Psoas muscle (tissue), 8 donors: ENCODE results near the gene COPS7B. TPM values are rescaled to one million over a fixed set of nuclear protein-coding genes. Genes with fewer than 3 reads are reported as not detected.
A peak's percentile ranks its signal among the peaks of the same experiment; 100 is the strongest.
"Not testable (repeated sequence)": the region's sequence is repeated elsewhere in the genome, so short reads cannot be mapped to it uniquely, and the experiment has no call there.

Experiments used
- ATAC-seq, 4 donors: fragments of 200-7000 bp; cut with Tn5 transposase; one replicate each; pipeline ENCODE4 v1.9.1; 2020; ENCODE audit warnings: moderate library complexity in 3 of 4, mild to moderate bottlenecking in 2 of 4
- DNase-seq, 2 donors: peaks; one replicate each; pipeline ENCODE4 v3.0.0-alpha.2; 2020
- H3K27ac ChIP-seq: fragments of 200-600 bp; one replicate; pipeline ENCODE4 v1.8.0; 2022
- H3K27me3 ChIP-seq, 3 donors: fragments of 200-600 bp in 1 of 3; one replicate each; pipeline versions ENCODE4 v1.6.1 to v1.8.0; 2013 to 2022; ENCODE audit warnings: low read length in 2 of 3, mild to moderate bottlenecking in 2 of 3, moderate library complexity in 1 of 3; ENCODE audit not compliant: insufficient read depth in 3 of 3
- H3K36me3 ChIP-seq, 2 donors: fragments of 200-600 bp in 1 of 2; one replicate each; pipeline versions ENCODE4 v1.6.1 to v1.8.0; 2013 to 2022; ENCODE audit warnings: low read depth in 1 of 2, mild to moderate bottlenecking in 1 of 2, moderate library complexity in 1 of 2; ENCODE audit not compliant: insufficient read depth in 1 of 2
- H3K4me1 ChIP-seq: fragments of 200-600 bp; one replicate; pipeline ENCODE4 v1.8.0; 2022
- H3K4me3 ChIP-seq: fragments of 200-600 bp; one replicate; pipeline ENCODE4 v1.8.0; 2022; ENCODE audit warnings: mild to moderate bottlenecking
- H3K9me3 ChIP-seq: fragments of 200-600 bp; one replicate; pipeline ENCODE4 v1.8.0; 2022
- WGBS, 3 donors: extraction: QIAGEN DNeasy Blood & Tissue Kit; methylation state at CpG; one replicate each; pipeline versions ENCODE4 v1.1.6 to v1.1.7; 2013; 5-methylcytosine and 5-hydroxymethylcytosine counted together
- intact Hi-C, 2 donors: fragments of 100-400 bp; cut with DNase I; formaldehyde crosslinking; loops; one replicate each; pipeline versions ENCODE4 v1.11.0 to v1.14.2; 2022
- long read RNA-seq, 2 donors: library from polyadenylated mRNA; unstranded; transcript quantifications; one replicate each; pipeline ENCODE4 v2.0.0, GENCODE V29; 2021
- polyA plus RNA-seq, 3 donors: library from polyadenylated mRNA; stranded (reverse); fragments of 200-250 nt; gene quantifications; one replicate each; pipeline ENCODE4 v1.2.3, GENCODE V29; 2013
- total RNA-seq, 4 donors: library from RNA; stranded (reverse); fragmentation: NEBNext Ultra II Directional in 2 of 4; extraction: Animal tissue kit (Norgen Biotek cat#: 25700) in 2 of 4; gene quantifications; one replicate each; pipeline versions ENCODE4 v1.2.1 to v1.2.4, GENCODE V29; 2021 to 2023
- TF ChIP-seq, protein P1 (sequence below): fragments of 200-600 bp; IDR thresholded peaks from one replicate; pipeline ENCODE4 v1.8.0; 2022; ENCODE audit warnings: antibody characterized with exemption
- donor health status: healthy with polysubstance abuse.
- donor health status: DM: no; HTN: no; CAD: no; lungs with moderate emphysema.
- donor health status: Bipolar disorder and iron deficiency.
- donor health status: healthy.
- donor health status: DM: yes; HTN: yes; CAD: no.
- donor health status: DM: no; HTN: no; CAD: no.
- donor health status: DM: no; HTN: no; CAD: no.
- donor health status: DM: yes; HTN: yes; CAD: no.

COPS7B gene
- total RNA-seq = 10 to 100 TPM; 16.5 to 27.8 (median 17.2) TPM
- 10 to 100 TPM; 18.1 to 27.0 (median 21.7) TPM for polyA plus RNA-seq
- long read RNA-seq, donor 1, transcript COPS7B-201 (7 exons, 2,544 nt) = major isoform, 8 of 12 reads
- long read RNA-seq, donor 1, partial matches to known transcripts = 0 of 12 reads
- long read RNA-seq, donor 1, other reads (novel, unspliced or antisense) = 4 of 12 reads
- long read RNA-seq, donor 2, transcript COPS7B-201 (7 exons, 2,544 nt) = major isoform, 21 of 27 reads
- long read RNA-seq, donor 2, partial matches to known transcripts = 0 of 27 reads
- long read RNA-seq, donor 2, other reads (novel, unspliced or antisense) = 2 of 27 reads

DNA sequence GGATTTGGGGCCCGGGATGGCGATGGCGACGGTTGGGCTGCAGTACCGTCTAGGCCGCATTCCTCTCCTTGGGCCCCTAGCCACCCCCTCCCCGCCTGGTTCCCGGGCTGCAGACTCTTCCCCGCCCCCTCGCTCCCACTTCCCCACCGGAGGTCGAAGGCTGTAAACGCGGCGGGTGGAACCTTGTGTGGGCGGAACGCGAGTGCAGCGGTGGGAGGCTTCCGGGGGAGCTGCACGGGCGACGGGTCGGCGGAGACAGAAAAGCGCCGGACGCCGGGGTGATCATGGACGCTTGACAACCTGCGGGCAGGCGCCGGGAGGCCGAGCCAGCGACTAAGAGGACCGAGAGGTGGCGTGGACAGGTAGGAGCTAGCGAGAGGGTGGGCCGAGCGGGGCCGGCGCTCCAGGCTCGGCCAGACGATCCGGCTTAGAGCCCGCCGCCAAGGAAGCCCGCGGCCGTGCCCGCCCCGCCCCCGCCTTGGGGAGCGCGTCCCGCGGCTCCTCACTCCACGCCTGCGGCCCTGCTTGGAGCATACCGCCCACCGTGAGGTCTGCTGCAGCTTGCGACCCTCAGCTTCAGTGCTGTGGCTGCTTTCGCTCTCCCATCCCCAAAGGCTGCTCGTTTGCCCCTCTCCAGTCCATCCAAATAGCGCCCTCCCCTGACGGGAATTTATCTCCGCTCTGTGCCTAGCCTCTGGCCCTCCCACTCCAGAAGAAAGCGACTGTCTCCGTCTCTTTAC is at the start of gene COPS7B:
Gene COPS7B (plus strand): TSS at position 269 of the 740 bp plus-strand sequence. CDS start 2,126 bp downstream, outside the sequence.
- ATAC-seq (peak; percentile 71 to 80 (median 76)), DNase-seq (peak; percentile 82 to 86)
- Histone ChIP-seq H3K9me3 (no peaks in the 10 kb centered on the region), H3K4me3 (peak within 1 kb of the TSS; percentile 96), H3K27me3 (no peaks in the 10 kb centered on the region), H3K27ac (peak within 1 kb of the TSS; percentile 82), H3K36me3 (peaks cover 0 to 29% of the 10 kb centered on the region in 2 donors), H3K4me1 (peaks cover 40% of the 10 kb centered on the region)
- TF ChIP-seq, protein P1, sequence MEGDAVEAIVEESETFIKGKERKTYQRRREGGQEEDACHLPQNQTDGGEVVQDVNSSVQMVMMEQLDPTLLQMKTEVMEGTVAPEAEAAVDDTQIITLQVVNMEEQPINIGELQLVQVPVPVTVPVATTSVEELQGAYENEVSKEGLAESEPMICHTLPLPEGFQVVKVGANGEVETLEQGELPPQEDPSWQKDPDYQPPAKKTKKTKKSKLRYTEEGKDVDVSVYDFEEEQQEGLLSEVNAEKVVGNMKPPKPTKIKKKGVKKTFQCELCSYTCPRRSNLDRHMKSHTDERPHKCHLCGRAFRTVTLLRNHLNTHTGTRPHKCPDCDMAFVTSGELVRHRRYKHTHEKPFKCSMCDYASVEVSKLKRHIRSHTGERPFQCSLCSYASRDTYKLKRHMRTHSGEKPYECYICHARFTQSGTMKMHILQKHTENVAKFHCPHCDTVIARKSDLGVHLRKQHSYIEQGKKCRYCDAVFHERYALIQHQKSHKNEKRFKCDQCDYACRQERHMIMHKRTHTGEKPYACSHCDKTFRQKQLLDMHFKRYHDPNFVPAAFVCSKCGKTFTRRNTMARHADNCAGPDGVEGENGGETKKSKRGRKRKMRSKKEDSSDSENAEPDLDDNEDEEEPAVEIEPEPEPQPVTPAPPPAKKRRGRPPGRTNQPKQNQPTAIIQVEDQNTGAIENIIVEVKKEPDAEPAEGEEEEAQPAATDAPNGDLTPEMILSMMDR = no peak
- 0 to 1% (median 1%) methylated on average over 58 to 69 of the region's 69 CpGs for WGBS, 3 donors
- intact Hi-C loops = no loop called here

DNA sequence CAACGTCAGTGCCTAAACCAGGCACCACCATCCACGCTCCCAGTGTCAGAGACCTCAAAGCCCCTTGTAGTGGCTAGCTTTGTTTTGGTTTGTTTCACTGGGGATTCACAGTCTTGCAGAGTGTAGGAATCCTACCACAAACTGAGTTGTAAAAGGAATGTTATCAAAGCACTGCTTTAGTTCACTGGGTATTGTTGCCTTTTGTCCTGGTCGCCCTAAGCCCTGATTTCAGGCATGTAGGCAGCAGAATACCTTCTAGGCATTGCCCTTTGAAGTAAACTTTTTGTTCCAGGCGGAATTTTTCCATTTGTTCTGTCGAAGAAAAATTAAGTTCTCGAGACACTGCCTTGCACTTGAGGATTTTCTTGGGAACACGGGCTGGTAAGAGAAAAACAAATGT is 48.5 kb upstream of the COPS7B start:
- intact Hi-C loops = no loop called here
- no peaks in the 10 kb centered on the region for H3K9me3 ChIP-seq
- peaks cover 0 to 38% of the 10 kb centered on the region in 2 donors for H3K36me3 ChIP-seq
- 94 to 95% (median 94%) methylated on average over 7 of the region's 7 CpGs for WGBS, 3 donors
- no peak for ATAC-seq
- H3K4me3 ChIP-seq = no peak overlapping the region
- no peak overlapping the region for H3K27ac ChIP-seq
- TF ChIP-seq, protein P1 = no peak
- H3K27me3 ChIP-seq = no peaks in the 10 kb centered on the region
- no peaks in the 10 kb centered on the region for H3K4me1 ChIP-seq
- DNase-seq = no peak

DNA sequence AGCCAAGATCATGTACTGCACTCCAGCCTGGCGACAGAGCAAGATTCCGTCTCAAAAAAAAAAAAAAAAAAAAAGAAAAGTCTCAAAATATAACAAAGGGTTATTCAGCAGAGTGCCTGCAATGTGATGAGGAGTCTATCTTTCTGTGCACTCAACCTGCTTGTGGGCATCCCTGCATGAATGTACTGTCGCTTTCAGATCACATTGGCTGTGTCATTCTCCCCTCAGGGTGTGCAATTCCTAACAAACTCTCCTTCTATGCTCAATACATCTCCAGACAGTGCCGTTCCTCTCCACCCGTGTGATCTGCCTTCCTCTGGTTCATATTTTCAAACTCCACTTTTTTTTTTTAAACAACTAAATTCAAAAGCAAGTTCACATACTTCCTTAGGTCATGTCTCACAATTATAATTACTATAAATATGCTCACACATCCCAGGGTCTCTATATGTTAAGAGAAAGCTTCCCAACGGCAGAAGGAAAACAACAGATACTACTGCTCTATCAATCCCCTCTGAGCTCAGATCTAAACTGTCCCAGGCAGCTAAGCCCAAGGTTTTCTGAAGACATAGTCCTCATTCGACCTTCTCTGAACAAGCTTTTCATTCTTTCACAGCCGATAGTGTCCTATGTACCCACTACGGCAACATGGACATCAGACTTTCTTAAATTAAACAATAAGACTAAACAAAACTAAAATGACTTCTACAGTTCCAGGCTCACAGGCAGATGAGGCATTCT is 42.7 kb upstream of the COPS7B start:
- no peaks in the 10 kb centered on the region for H3K9me3 ChIP-seq
- H3K4me1 ChIP-seq = no peaks in the 10 kb centered on the region
- H3K4me3 ChIP-seq = no peak overlapping the region
- intact Hi-C loops = no loop called here
- ATAC-seq (peak in 1 of 4 donors; percentile 44), DNase-seq (no peak)
- TF ChIP-seq, protein P1 = no peak
- no peaks in the 10 kb centered on the region for H3K27me3 ChIP-seq
- peaks cover 0 to 5% of the 10 kb centered on the region in 2 donors for H3K36me3 ChIP-seq
- 51 to 57% (median 54%) methylated on average over 9 of the region's 9 CpGs for WGBS, 3 donors
- H3K27ac ChIP-seq = no peak overlapping the region

DNA sequence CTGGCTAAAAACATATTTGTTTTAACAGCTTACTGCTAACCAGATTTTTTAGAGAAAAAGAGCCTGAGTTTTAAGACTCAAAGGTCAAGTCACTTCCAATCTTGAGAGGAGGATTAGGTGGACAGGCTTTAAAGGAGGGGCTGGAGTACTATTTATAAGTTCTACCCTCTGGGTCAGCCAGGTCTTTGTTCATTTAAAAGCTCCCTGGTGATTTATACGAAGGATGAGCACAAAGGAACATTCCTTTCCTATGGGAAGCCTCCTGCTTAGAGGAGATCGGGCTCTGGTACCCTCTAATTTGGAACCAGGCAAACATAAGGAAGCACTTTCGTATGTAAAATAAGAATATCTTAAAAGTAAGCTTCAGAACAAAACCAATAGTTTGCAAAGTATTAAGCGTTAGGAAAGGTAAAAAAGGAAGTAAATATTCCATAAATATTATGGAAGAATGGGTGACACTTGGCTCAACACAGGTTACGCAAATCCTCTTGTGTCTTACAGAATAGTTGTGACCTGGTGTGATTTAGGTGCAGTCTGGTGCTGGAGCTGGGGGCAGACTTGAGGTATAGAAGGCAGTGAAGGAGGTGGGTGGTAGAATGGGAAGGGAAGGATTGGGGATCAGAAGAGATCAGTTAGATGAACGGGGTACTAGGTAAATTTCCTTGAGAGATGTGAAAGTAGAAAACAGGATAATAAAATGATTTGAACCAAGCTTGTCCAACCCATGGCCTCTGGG is 40.8 kb upstream of the COPS7B start:
- Histone ChIP-seq H3K27me3 (no peaks in the 10 kb centered on the region), H3K27ac (no peak overlapping the region), H3K4me1 (no peaks in the 10 kb centered on the region), H3K36me3 (no peaks in the 10 kb centered on the region), H3K9me3 (no peaks in the 10 kb centered on the region), H3K4me3 (no peak overlapping the region)
- ATAC-seq (no peak), DNase-seq (no peak)
- TF ChIP-seq, protein P1 = no peak
- intact Hi-C loops = no loop called here
- 63 to 67% (median 64%) methylated on average over 6 of the region's 6 CpGs for WGBS, 3 donors

DNA sequence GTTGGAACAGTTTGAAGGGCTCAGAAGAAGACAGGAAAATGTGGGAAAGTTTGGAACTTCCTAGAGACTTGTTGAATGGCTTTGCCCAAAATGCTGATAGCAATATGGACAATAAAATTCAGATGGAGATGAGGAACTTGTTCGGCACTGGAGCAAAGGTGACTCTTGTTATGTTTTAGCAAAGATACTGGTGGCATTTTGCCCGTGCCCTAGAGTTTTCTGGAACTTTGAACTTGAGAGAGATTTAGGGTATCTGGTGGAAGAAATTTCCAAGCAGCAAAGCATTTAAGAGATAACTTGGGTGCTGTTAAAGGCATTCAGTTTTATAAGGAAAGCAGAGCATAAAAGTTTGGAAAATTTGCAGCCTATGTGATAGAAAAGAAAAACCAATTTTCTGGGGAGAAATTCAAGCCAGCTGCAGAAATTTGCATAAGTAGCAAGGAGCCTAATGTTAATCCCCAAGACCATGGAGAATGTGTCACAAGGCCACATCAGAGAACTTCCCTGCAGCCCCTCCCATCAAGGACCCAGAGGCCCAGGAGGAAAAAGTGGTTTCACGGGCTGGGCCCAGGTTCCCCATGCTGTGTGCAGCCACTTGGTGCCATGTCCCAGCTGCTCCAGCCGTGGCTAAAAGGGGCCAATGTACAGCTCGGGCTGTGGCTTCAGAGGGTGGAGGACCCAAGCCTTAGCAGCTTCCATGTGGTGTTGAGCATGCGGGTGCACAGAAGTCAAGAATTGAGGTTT is 37.9 kb upstream of the COPS7B start:
- WGBS, 3 donors = 80 to 84% (median 84%) methylated on average over 6 of the region's 6 CpGs
- H3K9me3 ChIP-seq, ATAC-seq, H3K36me3 ChIP-seq, DNase-seq, intact Hi-C loops, H3K4me3 ChIP-seq, H3K4me1 ChIP-seq, H3K27ac ChIP-seq, H3K27me3 ChIP-seq: not testable (repeated sequence)

DNA sequence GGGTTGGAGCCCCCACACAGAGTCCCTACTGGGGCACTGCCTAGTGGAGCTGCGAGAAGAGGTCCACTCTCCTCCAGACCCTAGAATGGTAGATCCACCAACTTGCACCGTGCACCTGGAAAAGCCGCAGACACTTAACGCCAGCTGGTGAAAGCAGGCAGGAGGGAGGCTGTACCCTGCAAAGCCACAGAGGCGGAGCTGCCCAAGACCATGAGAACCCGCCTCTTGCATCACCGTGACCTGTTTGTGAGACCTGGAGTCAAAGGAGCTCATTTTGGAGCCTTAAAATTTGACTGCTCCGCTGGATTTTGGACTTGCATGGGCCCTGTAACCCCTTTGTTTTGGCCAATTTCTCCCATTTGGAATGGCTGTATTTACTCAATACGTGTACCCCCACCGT is 37.2 kb upstream of the COPS7B start:
- H3K27me3 ChIP-seq, DNase-seq, H3K36me3 ChIP-seq, H3K4me1 ChIP-seq, ATAC-seq, H3K9me3 ChIP-seq, H3K27ac ChIP-seq, H3K4me3 ChIP-seq, intact Hi-C loops: not testable (repeated sequence)
- 92 to 93% (median 92%) methylated on average over 10 of the region's 10 CpGs for WGBS, 3 donors
